ENCODE measurements around the gene PLA2G3. TPM values are rescaled to one million over a fixed set of nuclear protein-coding genes. Genes with fewer than 3 reads are reported as not detected.

PLA2G3 gene
- total RNA-seq, 1 donor from 2014 or later, result 1.3 TPM

DNA sequence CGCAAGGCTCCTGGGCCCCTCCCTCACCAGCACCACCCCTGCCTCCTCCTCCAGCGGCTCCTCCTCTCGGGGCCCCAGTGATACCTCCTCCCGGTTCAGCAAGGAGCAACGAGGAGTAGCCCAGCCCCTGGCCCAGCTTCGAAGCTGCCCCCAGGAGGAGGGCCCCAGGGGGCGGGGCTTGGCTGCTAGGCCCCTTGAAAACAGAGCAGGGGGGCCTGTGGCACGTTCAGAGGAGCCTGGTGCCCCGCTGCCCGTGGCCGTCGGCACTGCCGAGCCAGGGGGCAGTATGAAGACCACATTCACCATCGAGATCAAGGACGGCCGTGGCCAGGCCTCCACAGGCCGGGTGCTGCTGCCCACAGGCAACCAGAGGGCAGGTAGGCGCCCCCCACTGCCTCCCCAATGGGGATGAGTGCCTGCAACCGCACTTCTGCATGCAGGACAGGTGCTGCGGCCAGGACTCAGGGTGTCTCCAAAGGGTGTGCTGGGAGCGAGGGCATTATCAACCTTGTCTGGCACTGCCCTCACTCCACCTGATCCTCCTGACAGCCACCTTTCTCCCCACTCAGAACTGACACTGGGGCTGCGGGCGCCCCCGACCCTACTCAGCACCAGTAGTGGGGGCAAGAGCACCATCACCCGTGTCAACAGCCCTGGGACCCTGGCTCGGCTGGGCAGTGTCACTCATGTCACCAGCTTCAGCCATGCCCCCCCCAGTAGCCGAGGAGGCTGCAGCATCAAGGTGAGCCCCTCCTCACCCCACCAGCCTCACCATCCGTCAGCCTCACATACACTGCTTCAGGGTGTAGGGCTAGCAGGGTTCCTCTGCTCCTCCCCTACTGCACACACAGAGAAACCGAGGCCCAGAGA is 49.0 kb downstream of the PLA2G3 start:
- no peak for DNase-seq
- Mint-ChIP-seq H3K9me3 (ENCODE audit: unreplicated experiment) (peaks cover 4% of the 10 kb centered on the region), H3K4me3 (ENCODE audit: unreplicated experiment) (no peak overlapping the region), H3K27me3 (ENCODE audit: unreplicated experiment) (peaks cover 2% of the 10 kb centered on the region), H3K4me1 (ENCODE audit: low read depth, unreplicated experiment) (no peaks in the 10 kb centered on the region), H3K27ac (ENCODE audit: unreplicated experiment) (no peak overlapping the region), H3K36me3 (ENCODE audit: unreplicated experiment) (no peaks in the 10 kb centered on the region)
- TF ChIP-seq, protein P1, sequence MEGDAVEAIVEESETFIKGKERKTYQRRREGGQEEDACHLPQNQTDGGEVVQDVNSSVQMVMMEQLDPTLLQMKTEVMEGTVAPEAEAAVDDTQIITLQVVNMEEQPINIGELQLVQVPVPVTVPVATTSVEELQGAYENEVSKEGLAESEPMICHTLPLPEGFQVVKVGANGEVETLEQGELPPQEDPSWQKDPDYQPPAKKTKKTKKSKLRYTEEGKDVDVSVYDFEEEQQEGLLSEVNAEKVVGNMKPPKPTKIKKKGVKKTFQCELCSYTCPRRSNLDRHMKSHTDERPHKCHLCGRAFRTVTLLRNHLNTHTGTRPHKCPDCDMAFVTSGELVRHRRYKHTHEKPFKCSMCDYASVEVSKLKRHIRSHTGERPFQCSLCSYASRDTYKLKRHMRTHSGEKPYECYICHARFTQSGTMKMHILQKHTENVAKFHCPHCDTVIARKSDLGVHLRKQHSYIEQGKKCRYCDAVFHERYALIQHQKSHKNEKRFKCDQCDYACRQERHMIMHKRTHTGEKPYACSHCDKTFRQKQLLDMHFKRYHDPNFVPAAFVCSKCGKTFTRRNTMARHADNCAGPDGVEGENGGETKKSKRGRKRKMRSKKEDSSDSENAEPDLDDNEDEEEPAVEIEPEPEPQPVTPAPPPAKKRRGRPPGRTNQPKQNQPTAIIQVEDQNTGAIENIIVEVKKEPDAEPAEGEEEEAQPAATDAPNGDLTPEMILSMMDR (IDR thresholded peaks at IDR 0.05; ENCODE audit: partially characterized antibody, unreplicated experiment), result no peak

DNA sequence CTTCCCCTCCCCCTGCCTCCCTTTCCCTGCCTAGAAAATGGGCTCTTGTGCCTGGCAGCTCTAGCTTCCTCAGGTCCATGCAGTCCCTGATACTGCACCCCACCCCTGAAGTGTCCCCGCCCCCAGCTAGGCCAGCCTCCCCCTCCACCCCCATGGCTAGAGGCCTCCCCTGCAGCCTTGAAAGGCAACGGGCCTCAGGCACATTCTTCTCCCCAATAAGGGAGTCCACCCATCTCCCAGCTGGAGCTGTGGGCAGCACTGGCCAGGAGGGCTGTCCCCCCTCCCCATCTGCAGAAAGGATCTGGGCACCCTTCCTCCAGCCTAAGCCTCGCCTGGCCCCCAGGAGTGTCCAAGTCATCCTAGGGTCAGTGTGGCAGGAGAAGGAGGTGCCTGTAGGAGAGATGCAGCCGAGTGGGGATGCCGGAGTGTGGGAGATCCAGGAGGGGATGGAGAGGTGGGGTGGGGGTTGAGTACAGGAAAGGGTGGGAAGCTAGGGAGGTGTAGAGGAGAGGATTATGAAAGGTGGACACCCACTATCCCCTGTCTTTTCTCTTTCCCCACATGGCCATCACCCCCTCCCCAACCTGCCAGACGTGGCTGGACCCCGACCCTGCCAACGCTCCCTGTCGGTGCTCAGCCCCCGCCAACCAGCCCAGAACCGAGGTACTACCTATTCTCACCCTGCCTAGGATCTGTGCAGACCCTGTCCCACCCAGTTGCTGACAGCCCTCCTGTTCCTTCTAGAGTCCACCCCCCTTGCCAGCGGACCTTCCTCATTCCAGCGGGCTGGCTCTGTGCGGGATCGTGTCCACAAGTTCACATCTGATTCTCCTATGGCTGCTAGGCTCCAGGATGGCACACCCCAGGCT is 49.9 kb downstream of the PLA2G3 start:
- no peaks in the 10 kb centered on the region for H3K36me3 Mint-ChIP-seq (ENCODE audit: unreplicated experiment)
- TF ChIP-seq, protein P1 (IDR thresholded peaks at IDR 0.05; ENCODE audit: partially characterized antibody, unreplicated experiment), result no peak
- peaks cover 3% of the 10 kb centered on the region for H3K9me3 Mint-ChIP-seq (ENCODE audit: unreplicated experiment)
- H3K27ac Mint-ChIP-seq (ENCODE audit: unreplicated experiment), result no peak overlapping the region
- no peak for DNase-seq
- H3K27me3 Mint-ChIP-seq (ENCODE audit: unreplicated experiment), result peaks cover 2% of the 10 kb centered on the region
- H3K4me3 Mint-ChIP-seq (ENCODE audit: unreplicated experiment), result no peak overlapping the region
- no peaks in the 10 kb centered on the region for H3K4me1 Mint-ChIP-seq (ENCODE audit: low read depth, unreplicated experiment)

DNA sequence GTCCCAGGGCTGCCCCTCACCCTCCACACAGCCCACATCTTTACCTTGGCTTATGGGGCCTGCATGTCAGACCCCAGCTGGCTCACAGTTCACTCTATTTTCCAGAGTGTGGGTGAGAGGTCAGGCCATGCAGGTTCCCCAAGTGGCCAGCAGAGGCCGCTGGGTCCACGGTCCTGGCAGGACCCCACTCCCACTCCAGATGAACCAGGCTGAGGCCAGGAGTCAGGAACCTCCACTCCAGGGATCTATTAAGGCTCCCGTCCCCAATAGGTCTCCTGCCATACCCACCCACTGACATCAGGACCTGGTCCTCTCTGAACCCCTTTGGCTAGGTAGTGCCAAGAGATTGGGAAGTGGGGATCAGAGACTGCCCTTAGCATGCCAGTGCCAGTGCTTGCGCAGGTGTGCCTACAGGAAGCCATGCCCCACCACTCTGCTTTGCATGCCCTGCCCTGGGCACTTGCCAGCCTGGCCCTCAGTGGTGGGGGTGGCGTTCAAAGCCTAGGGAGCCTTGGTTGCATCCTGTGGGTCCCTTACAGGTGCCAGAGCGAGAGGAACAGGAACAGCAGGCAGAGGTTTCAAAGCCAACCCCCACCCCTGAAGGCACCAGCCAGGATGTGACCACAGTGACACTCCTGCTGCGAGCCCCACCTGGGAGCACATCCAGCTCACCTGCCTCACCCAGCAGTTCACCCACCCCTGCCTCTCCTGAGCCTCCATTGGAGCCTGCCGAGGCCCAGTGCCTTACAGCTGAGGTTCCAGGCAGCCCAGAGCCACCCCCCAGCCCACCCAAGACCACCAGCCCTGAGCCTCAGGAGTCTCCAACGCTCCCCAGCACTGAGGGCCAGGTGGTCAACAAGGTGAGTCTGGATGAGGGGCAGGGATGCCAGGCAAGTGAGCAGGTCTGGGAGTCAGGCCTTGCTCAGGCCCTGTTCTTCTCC is 50.9 kb downstream of the PLA2G3 start:
- H3K27ac Mint-ChIP-seq (ENCODE audit: unreplicated experiment), result no peak overlapping the region
- DNase-seq, result peak; percentile 78
- H3K27me3 Mint-ChIP-seq (ENCODE audit: unreplicated experiment), result peaks cover 2% of the 10 kb centered on the region
- TF ChIP-seq, protein P1 (IDR thresholded peaks at IDR 0.05; ENCODE audit: partially characterized antibody, unreplicated experiment), result peak; percentile 91
- no peaks in the 10 kb centered on the region for H3K36me3 Mint-ChIP-seq (ENCODE audit: unreplicated experiment)
- no peak overlapping the region for H3K4me3 Mint-ChIP-seq (ENCODE audit: unreplicated experiment)
- no peaks in the 10 kb centered on the region for H3K9me3 Mint-ChIP-seq (ENCODE audit: unreplicated experiment)
- no peaks in the 10 kb centered on the region for H3K4me1 Mint-ChIP-seq (ENCODE audit: low read depth, unreplicated experiment)

DNA sequence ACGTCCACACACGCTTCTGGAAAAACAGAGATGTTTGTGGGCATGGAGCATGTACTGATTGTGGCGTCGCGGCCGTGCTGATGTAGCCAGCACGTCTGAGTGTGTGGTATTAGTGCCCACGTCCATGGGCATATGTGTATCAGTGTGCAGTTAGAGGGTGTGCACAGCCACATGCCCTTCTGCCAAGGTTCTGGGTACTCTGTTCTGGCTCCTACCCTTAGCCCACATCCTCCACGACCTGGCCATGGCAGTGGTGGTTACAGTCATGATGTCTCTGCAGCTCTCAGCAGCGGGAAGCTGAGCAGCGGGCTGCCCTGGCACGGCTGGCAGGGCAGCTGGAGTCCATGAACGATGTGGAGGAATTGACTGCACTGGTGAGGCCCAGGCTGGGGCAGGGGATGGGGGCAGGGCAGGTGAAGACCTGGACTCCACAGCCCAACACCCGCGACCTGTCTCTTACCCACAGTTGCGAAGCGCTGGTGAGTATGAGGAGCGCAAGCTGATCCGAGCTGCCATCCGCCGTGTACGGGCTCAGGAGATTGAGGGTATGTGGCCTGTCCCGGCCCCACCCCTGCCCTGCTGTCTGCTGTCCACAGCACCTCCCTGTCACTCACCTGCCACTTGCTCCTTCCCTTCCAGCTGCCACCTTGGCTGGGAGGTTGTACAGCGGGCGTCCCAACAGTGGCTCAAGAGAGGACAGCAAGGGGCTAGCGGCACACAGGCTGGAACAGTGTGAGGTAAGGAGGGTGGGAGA is 51.9 kb downstream of the PLA2G3 start:
- Mint-ChIP-seq H3K4me1 (ENCODE audit: low read depth, unreplicated experiment) (no peaks in the 10 kb centered on the region), H3K36me3 (ENCODE audit: unreplicated experiment) (no peaks in the 10 kb centered on the region), H3K27me3 (ENCODE audit: unreplicated experiment) (peaks cover 2% of the 10 kb centered on the region), H3K4me3 (ENCODE audit: unreplicated experiment) (no peak overlapping the region), H3K9me3 (ENCODE audit: unreplicated experiment) (peaks cover 1% of the 10 kb centered on the region), H3K27ac (ENCODE audit: unreplicated experiment) (no peak overlapping the region)
- no peak for DNase-seq
- TF ChIP-seq, protein P1 (IDR thresholded peaks at IDR 0.05; ENCODE audit: partially characterized antibody, unreplicated experiment), result no peak
